CD4-positive, alpha-beta T cell treated with Interleukin-15 for 4 hours (primary cell): ENCODE data around the gene ISCU.
"Not testable (repeated sequence)": the region's sequence is repeated elsewhere in the genome, so short reads cannot be mapped to it uniquely, and the experiment has no call there.

Experiments
- DNase-seq: peaks from one replicate; pipeline ENCODE4 v3.0.0-alpha.2; 2020; ENCODE audit warnings: low spot score

The ISCU gene

DNA sequence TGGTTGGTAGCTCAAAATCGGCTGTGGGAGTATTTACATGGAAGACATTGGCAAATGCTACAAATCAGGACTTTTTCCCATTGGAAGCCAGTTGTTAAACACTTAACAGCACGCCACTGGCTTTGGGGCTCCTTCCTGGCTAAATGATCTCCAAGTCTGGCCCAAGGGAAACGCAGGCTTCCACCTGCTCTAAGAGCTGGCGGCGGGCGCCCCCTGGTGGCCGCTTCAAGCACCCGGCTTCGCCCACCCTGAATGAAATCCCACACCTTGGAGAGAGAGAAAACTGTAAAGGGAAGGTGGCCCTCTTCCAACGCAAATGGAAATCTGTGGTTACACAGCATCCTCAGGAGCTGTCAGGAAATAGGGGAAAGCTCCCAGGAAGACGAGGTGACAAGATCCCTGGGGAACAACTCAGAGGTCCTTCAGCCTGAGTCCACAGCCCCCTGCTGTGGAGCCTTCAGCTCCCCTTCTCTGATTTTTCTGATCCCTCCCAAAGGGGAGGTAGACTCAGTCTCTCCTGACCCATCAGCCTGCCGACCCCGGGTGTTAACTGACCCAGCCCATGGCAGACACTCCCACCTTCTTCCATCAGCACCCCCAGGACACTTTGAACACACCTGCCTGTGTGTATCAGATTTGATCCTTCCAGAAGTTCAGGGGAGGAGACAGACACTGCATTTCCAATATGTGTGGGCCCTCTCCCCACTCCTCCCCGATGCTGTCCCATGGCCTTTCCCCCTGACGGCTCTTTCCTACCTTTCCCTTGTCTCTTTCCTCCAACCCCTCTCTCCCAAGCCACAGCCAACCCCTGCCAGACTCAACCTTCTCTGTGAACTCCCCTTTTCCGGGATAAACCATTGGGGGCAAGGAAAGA is 55.9 kb downstream of the ISCU start:
- DNase-seq = peak; percentile 70

DNA sequence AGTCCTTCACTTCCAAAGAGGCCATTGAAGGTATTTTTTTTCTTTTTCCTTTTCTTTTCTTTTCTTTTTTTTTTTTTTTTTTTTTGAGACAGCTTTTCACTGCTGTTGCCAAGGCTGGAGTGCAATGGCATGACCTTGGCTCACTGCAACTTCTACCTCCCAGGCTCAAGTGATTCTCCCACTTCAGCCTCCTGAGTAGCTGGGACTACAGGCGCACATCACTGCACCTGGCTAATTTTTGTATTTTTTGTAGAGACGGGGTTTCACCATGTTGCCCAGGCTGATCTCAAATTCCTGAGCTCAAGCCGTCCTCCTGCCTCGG is 56.5 kb downstream of the ISCU start:
- not testable (repeated sequence) for DNase-seq
